A549 (cell line): ENCODE measurements around the gene SUDS3.

ENCODE experiments used
- CEBPB ChIP-seq, 2 experiments: fragments of >200 bp in 1 of 2; sonication (Bioruptor Twin) in 1 of 2; formaldehyde crosslinking in 1 of 2; IDR thresholded peaks; 2 replicates each; pipeline ENCODE4 v1.6.1; 2012 to 2016
- CTCF ChIP-seq: fragments of >200 bp; sonication (Bioruptor Twin); formaldehyde crosslinking; IDR thresholded peaks from 3 replicates; pipeline ENCODE4 v1.5.1; 2016
- HOXA7 ChIP-seq: fragments of 250-450 bp; sonication (Bioruptor Pico); IDR thresholded peaks from 2 replicates; pipeline ENCODE4 v1.5.0; 2020; ENCODE audit warnings: mild to moderate bottlenecking, moderate library complexity
- POLR2A ChIP-seq: IDR thresholded peaks from 2 replicates; pipeline ENCODE4 v1.6.1; 2012; ENCODE audit warnings: mild to moderate bottlenecking, low read length
- SREBF2 ChIP-seq: fragments of 450-650 bp; IDR thresholded peaks from 2 replicates; pipeline ENCODE4 v1.6.1; 2014; ENCODE audit warnings: mild to moderate bottlenecking, moderate library complexity

GRCh38 chr12:118427819-118428218, 51.5 kb downstream of the SUDS3 start:
- TF ChIP-seq CTCF: no peak
- TF ChIP-seq CEBPB (IDR thresholded peaks at IDR 0.05): no peak
- TF ChIP-seq SREBF2: no peak
- TF ChIP-seq HOXA7: no peak
- TF ChIP-seq POLR2A: no peak
